ENCODE data around the gene SLCO1C1. TPM values are rescaled to one million over a fixed set of nuclear protein-coding genes. Genes with fewer than 3 reads are reported as not detected.

SLCO1C1 gene
- total RNA-seq = 0.48 TPM in 1 of 2 replicates, not detected in the other

GRCh38 chr12:20695232-20695631 is at the start of gene SLCO1C1:
SLCO1C1 (plus strand) TSS chr12:20695332; CDS start chr12:20699577, 4,245 bp downstream.

Other genes with a start within 250 kb of the SLCO1C1 start
- not detected in 2 replicates for gene SLCO1B3, start 115.4 kb downstream of the SLCO1C1 start, total RNA-seq

Measured in epithelial cell of alveolus of lung (primary cell).